Measurements from ENCODE around the gene UBAC1.

DNA sequence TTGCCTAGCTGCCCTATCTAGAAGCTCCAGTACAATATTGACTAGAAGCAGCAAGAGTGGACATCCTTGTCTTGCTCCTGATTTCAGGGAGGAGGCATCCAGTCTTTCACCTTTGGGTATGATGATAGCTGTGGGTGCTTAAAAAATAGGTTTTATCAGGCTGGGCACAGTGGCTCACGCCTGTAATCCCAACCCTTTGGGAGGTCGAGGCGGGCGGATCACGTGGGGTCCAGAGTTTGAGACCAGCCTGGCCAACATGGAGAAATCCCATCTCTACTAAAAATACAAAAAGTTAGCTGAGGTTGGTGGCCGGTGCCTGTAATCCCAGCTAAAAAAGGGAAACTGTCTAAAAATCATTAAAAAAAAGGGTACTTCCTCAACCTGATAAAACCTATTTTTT is 51.8 kb downstream of the UBAC1 start:
- TF ChIP-seq POLR2A (IDR thresholded peaks at IDR 0.05; ENCODE audit: low read length) = peak; percentile 9
- no peak for TF ChIP-seq GATA1 (IDR thresholded peaks at IDR 0.05; ENCODE audit: low read depth, low read length)

All from erythroblast (primary cell).